Aorta (tissue), 5 donors: ENCODE measurements around the gene LRRIQ3. TPM values are rescaled to one million over a fixed set of nuclear protein-coding genes. Genes with fewer than 3 reads are reported as not detected.

Experiments
- ATAC-seq: fragments of 200-7000 bp; cut with Tn5 transposase; one replicate; pipeline ENCODE4 v1.9.1; 2022; ENCODE audit warnings: moderate library complexity; ENCODE audit not compliant: low FRiP score
- DNase-seq, 2 donors: peaks; one replicate each; pipeline ENCODE4 v3.0.0-alpha.2; 2020
- H3K27ac ChIP-seq, 2 donors: one replicate each; pipeline ENCODE4 v1.5.1; 2013; ENCODE audit warnings: low read length in 2 of 2, mild to moderate bottlenecking in 2 of 2, moderate library complexity in 2 of 2, control low read depth in 1 of 2, inconsistent platforms in 1 of 2, low read depth in 1 of 2
- H3K27me3 ChIP-seq, 2 donors: one replicate each; pipeline ENCODE4 v1.6.1; 2013; ENCODE audit warnings: control low read depth in 1 of 2, low read length in 1 of 2, mild to moderate bottlenecking in 1 of 2, moderate library complexity in 1 of 2; ENCODE audit not compliant: insufficient read depth in 2 of 2, control insufficient read depth in 1 of 2
- H3K36me3 ChIP-seq, 2 donors: one replicate each; pipeline ENCODE4 v1.6.1; 2013; ENCODE audit warnings: control low read depth in 1 of 2, low read length in 1 of 2, mild to moderate bottlenecking in 1 of 2; ENCODE audit not compliant: insufficient read depth in 2 of 2, control insufficient read depth in 1 of 2
- H3K4me1 ChIP-seq, 2 donors: one replicate each; pipeline ENCODE4 v1.6.1; 2013; ENCODE audit warnings: low read length in 2 of 2, control low read depth in 1 of 2, mild to moderate bottlenecking in 1 of 2, moderate library complexity in 1 of 2; ENCODE audit not compliant: insufficient read depth in 2 of 2, control insufficient read depth in 1 of 2
- H3K4me3 ChIP-seq, 2 donors: one replicate each; pipeline ENCODE4 v1.5.1; 2013; ENCODE audit warnings: low read length in 2 of 2, control low read depth in 1 of 2, mild to moderate bottlenecking in 1 of 2
- H3K9me3 ChIP-seq: one replicate; pipeline ENCODE4 v1.6.1; 2013; ENCODE audit warnings: mild to moderate bottlenecking, low read length; ENCODE audit not compliant: control insufficient read depth
- WGBS, 2 donors: extraction: QIAGEN DNeasy Blood & Tissue Kit; methylation state at CpG; one replicate each; pipeline ENCODE4 v1.1.7; 2013; 5-methylcytosine and 5-hydroxymethylcytosine counted together
- intact Hi-C, 2 donors: fragments of 100-400 bp; cut with DNase I; formaldehyde crosslinking; loops; one replicate each; pipeline versions ENCODE4 v1.14.2 to v1.15.0; 2022
- polyA plus RNA-seq, 2 donors: library from polyadenylated mRNA; stranded (reverse); fragments of 200-250 nt; gene quantifications; one replicate each; pipeline ENCODE4 v1.2.3, GENCODE V29; 2013
- total RNA-seq, 2 donors: library from RNA; stranded (reverse); fragmentation: NEBNext Ultra II Directional; extraction: Animal tissue kit (Norgen Biotek cat#: 25700); gene quantifications; one replicate each; pipeline ENCODE4 v1.2.1, GENCODE V29; 2021
- donor health status: healthy with polysubstance abuse.
- donor health status: Bipolar disorder and iron deficiency.
- donor health status: DM: no; HTN: no; CAD: no.
- donor health status: DM: no; HTN: no; CAD: no.
- donor health status: DM: yes; HTN: yes; CAD: no.

LRRIQ3 gene
- total and polyA plus RNA-seq, 4 donors: 0.36 to 0.81 (median 0.54) TPM

- no peaks in the 10 kb centered on the region for H3K27me3 ChIP-seq
- no peaks in the 10 kb centered on the region for H3K36me3 ChIP-seq
- DNase-seq (no peak), ATAC-seq (no peak)
- intact Hi-C loops: no loop called here
- H3K27ac ChIP-seq: no peak overlapping the region
- H3K9me3 ChIP-seq: peaks cover 2% of the 10 kb centered on the region
- no peaks in the 10 kb centered on the region for H3K4me1 ChIP-seq
- no peak overlapping the region for H3K4me3 ChIP-seq
These were observed 140.3 kb downstream of the LRRIQ3 start for GRCh38 chr1:74057719-74058118.

GRCh38 chr1:74053407-74053806 lies 144.6 kb downstream of the LRRIQ3 start:
- no peaks in the 10 kb centered on the region for H3K9me3 ChIP-seq
- DNase-seq (no peak), ATAC-seq (no peak)
- WGBS, 2 donors: 10 to 14% methylated on average over 1 of the region's 1 CpG
- intact Hi-C loops: no loop called here
- no peaks in the 10 kb centered on the region for H3K36me3 ChIP-seq
- no peak overlapping the region for H3K4me3 ChIP-seq
- no peaks in the 10 kb centered on the region for H3K4me1 ChIP-seq
- H3K27me3 ChIP-seq: no peaks in the 10 kb centered on the region
- no peak overlapping the region for H3K27ac ChIP-seq

GRCh38 chr1:74050386-74050785 lies 147.6 kb downstream of the LRRIQ3 start:
- ATAC-seq (no peak), DNase-seq (no peak)
- no peaks in the 10 kb centered on the region for H3K4me1 ChIP-seq
- H3K4me3 ChIP-seq: no peak overlapping the region
- H3K27me3 ChIP-seq: no peaks in the 10 kb centered on the region
- no peaks in the 10 kb centered on the region for H3K36me3 ChIP-seq
- 31 to 49% methylated on average over 2 of the region's 2 CpGs for WGBS, 2 donors
- intact Hi-C loops: no loop called here
- H3K9me3 ChIP-seq: no peaks in the 10 kb centered on the region
- H3K27ac ChIP-seq: no peak overlapping the region

GRCh38 chr1:74038042-74038441 lies 159.9 kb downstream of the LRRIQ3 start:
- DNase-seq (no peak), ATAC-seq (no peak)
- H3K4me1 ChIP-seq: no peaks in the 10 kb centered on the region
- no peak overlapping the region for H3K27ac ChIP-seq
- intact Hi-C loops: no loop called here
- H3K9me3 ChIP-seq: peaks cover 3% of the 10 kb centered on the region
- no peaks in the 10 kb centered on the region for H3K27me3 ChIP-seq
- WGBS, 2 donors: 80 to 83% methylated on average over 3 of the region's 3 CpGs
- no peaks in the 10 kb centered on the region for H3K36me3 ChIP-seq
- no peak overlapping the region for H3K4me3 ChIP-seq

GRCh38 chr1:74012583-74012982 lies 185.4 kb downstream of the LRRIQ3 start:
- Histone ChIP-seq H3K27me3 (no peaks in the 10 kb centered on the region), H3K36me3 (no peaks in the 10 kb centered on the region), H3K4me3 (no peak overlapping the region), H3K4me1 (no peaks in the 10 kb centered on the region), H3K9me3 (peaks cover 2% of the 10 kb centered on the region), H3K27ac (no peak overlapping the region)
- intact Hi-C loops: no loop called here
- 15 to 16% methylated on average over 1 of the region's 1 CpG for WGBS, 2 donors
- ATAC-seq (no peak), DNase-seq (no peak)

- Histone ChIP-seq H3K9me3 (peaks cover 2% of the 10 kb centered on the region), H3K36me3 (no peaks in the 10 kb centered on the region), H3K4me1 (no peaks in the 10 kb centered on the region), H3K27ac (no peak overlapping the region), H3K4me3 (no peak overlapping the region), H3K27me3 (no peaks in the 10 kb centered on the region)
- no peak for ATAC-seq
- intact Hi-C loops: no loop called here
- DNase-seq: no peak
These were observed 186.2 kb downstream of the LRRIQ3 start for GRCh38 chr1:74011736-74012135.

GRCh38 chr1:74010206-74010605 lies 187.8 kb downstream of the LRRIQ3 start:
- Histone ChIP-seq H3K27ac (no peak overlapping the region), H3K36me3 (no peaks in the 10 kb centered on the region), H3K9me3 (peaks cover 2% of the 10 kb centered on the region), H3K4me1 (no peaks in the 10 kb centered on the region), H3K27me3 (no peaks in the 10 kb centered on the region), H3K4me3 (no peak overlapping the region)
- DNase-seq (peak in 1 of 2 donors; percentile 37), ATAC-seq (no peak)
- 91 to 93% methylated on average over 7 of the region's 7 CpGs for WGBS, 2 donors
- intact Hi-C loops: no loop called here

- ATAC-seq (no peak), DNase-seq (no peak)
- Histone ChIP-seq H3K9me3 (no peaks in the 10 kb centered on the region), H3K4me1 (no peaks in the 10 kb centered on the region), H3K27ac (no peak overlapping the region), H3K27me3 (no peaks in the 10 kb centered on the region), H3K36me3 (no peaks in the 10 kb centered on the region), H3K4me3 (no peak overlapping the region)
- intact Hi-C loops: no loop called here
- WGBS, 2 donors: 47 to 50% methylated on average over 4 of the region's 4 CpGs
These were observed 192.4 kb downstream of the LRRIQ3 start for GRCh38 chr1:74005533-74005932.

GRCh38 chr1:74003806-74004205 lies 194.2 kb downstream of the LRRIQ3 start:
- DNase-seq (no peak), ATAC-seq (no peak)
- H3K27ac ChIP-seq: no peak overlapping the region
- no peaks in the 10 kb centered on the region for H3K27me3 ChIP-seq
- H3K4me1 ChIP-seq: no peaks in the 10 kb centered on the region
- no peaks in the 10 kb centered on the region for H3K9me3 ChIP-seq
- H3K4me3 ChIP-seq: no peak overlapping the region
- intact Hi-C loops: no loop called here
- no peaks in the 10 kb centered on the region for H3K36me3 ChIP-seq
